SK-N-SH treated with all-trans-retinoic acid at 6 μM for 48 hours (cell line): Measurements from ENCODE around the gene RNF17.

Source experiments
- ATAC-seq: fragments of 200-7000 bp; cut with Tn5 transposase; 3 replicates; pipeline ENCODE4 v1.9.1; 2020; ENCODE audit warnings: mild to moderate bottlenecking, moderate library complexity
- ARNTL ChIP-seq: fragments of 450-650 bp; formaldehyde crosslinking; IDR thresholded peaks from 2 replicates; pipeline ENCODE4 v1.5.0; 2020; ENCODE audit warnings: low read depth, mild to moderate bottlenecking, moderate library complexity, borderline replicate concordance
- BACH2 ChIP-seq: fragments of 250-450 bp; sonication (Bioruptor Pico); IDR thresholded peaks from 2 replicates; pipeline ENCODE4 v1.9.0; 2021; ENCODE audit warnings: mild to moderate bottlenecking, borderline replicate concordance
- CREB5 ChIP-seq: fragments of 250-450 bp; sonication (Bioruptor Pico); IDR thresholded peaks from 2 replicates; pipeline ENCODE4 v1.5.1; 2020; ENCODE audit warnings: low read depth, mild to moderate bottlenecking, moderate library complexity
- CSDC2 ChIP-seq: fragments of 250-450 bp; sonication (Bioruptor Pico); IDR thresholded peaks from 2 replicates; pipeline ENCODE4 v1.5.0; 2020; ENCODE audit warnings: mild to moderate bottlenecking, moderate library complexity
- CSRNP3 ChIP-seq: fragments of 250-450 bp; sonication (Bioruptor Pico); IDR thresholded peaks from 2 replicates; pipeline ENCODE4 v1.5.1; 2021; ENCODE audit warnings: mild to moderate bottlenecking, moderate library complexity
- ESRRG ChIP-seq: fragments of 250-450 bp; sonication (Bioruptor Pico); IDR thresholded peaks from 2 replicates; pipeline ENCODE4 v1.6.1; 2021; ENCODE audit warnings: mild to moderate bottlenecking
- GLIS3 ChIP-seq: fragments of 250-450 bp; sonication (Bioruptor Pico); IDR thresholded peaks from 2 replicates; pipeline ENCODE4 v1.5.0; 2020; ENCODE audit warnings: mild to moderate bottlenecking, moderate library complexity
- ISL1 ChIP-seq: fragments of 250-450 bp; sonication (Bioruptor Pico); IDR thresholded peaks from 2 replicates; pipeline ENCODE4 v2.1.2; 2022; ENCODE audit warnings: mild to moderate bottlenecking, moderate library complexity
- OSR1 ChIP-seq: fragments of 250-450 bp; sonication (Bioruptor Pico); IDR thresholded peaks from 2 replicates; pipeline ENCODE4 v1.8.0; 2022; ENCODE audit warnings: moderate library complexity, mild to moderate bottlenecking, inconsistent platforms
- PATZ1 ChIP-seq: fragments of 250-450 bp; sonication (Bioruptor Pico); IDR thresholded peaks from 2 replicates; pipeline ENCODE4 v1.8.0; 2020; ENCODE audit warnings: mild to moderate bottlenecking, moderate library complexity, borderline replicate concordance
- PPARA ChIP-seq: fragments of 250-450 bp; sonication (Bioruptor Pico); IDR thresholded peaks from 2 replicates; pipeline ENCODE4 v1.5.0; 2020; ENCODE audit warnings: mild to moderate bottlenecking, borderline replicate concordance
- RARB ChIP-seq: fragments of 250-450 bp; sonication (Bioruptor Pico); IDR thresholded peaks from 2 replicates; pipeline ENCODE4 v1.8.0; 2021; ENCODE audit warnings: mild to moderate bottlenecking, moderate library complexity
- TOX ChIP-seq: fragments of 250-450 bp; sonication (Bioruptor Pico); IDR thresholded peaks from 2 replicates; pipeline ENCODE4 v1.8.0; 2021; ENCODE audit warnings: mild to moderate bottlenecking, moderate library complexity, borderline replicate concordance
- TSHZ2 ChIP-seq: fragments of 250-450 bp; sonication (Bioruptor Pico); IDR thresholded peaks from 2 replicates; pipeline ENCODE4 v1.5.0; 2020; ENCODE audit warnings: mild to moderate bottlenecking, moderate library complexity
- ZC3H10 ChIP-seq: fragments of 250-450 bp; sonication (Bioruptor Pico); IDR thresholded peaks from 2 replicates; pipeline ENCODE4 v1.5.1; 2021; ENCODE audit warnings: mild to moderate bottlenecking, moderate library complexity
- ZFP3 ChIP-seq: fragments of 250-450 bp; sonication (Bioruptor Pico); IDR thresholded peaks from 2 replicates; pipeline ENCODE4 v1.5.0; 2020; ENCODE audit warnings: mild to moderate bottlenecking, moderate library complexity
- ZNF565 ChIP-seq: fragments of 450-650 bp; formaldehyde crosslinking; conservative IDR thresholded peaks from 2 replicates; pipeline ENCODE4 v1.5.0; 2020; ENCODE audit warnings: low read depth, mild to moderate bottlenecking, moderate library complexity
- ZNF70 ChIP-seq: fragments of 450-650 bp; formaldehyde crosslinking; IDR thresholded peaks from 2 replicates; pipeline ENCODE4 v1.5.0; 2020; ENCODE audit warnings: mild to moderate bottlenecking, moderate library complexity
- ZNF8 ChIP-seq: fragments of 450-650 bp; formaldehyde crosslinking; IDR thresholded peaks from 2 replicates; pipeline ENCODE4 v1.5.0; 2020; ENCODE audit warnings: mild to moderate bottlenecking, moderate library complexity

Gene RNF17

GRCh38 chr13:24892829-24893228 lies 128.9 kb downstream of the RNF17 start (continued):
- TF ChIP-seq TSHZ2 (CRISPR knock-in tag) (no peak), ZC3H10 (no peak), ZNF70 (CRISPR knock-in tag) (no peak), ESRRG (CRISPR knock-in tag) (no peak), BACH2 (CRISPR knock-in tag) (no peak), ZNF8 (CRISPR knock-in tag) (no peak), PATZ1 (CRISPR knock-in tag) (no peak), RARB (CRISPR knock-in tag) (no peak), PPARA (CRISPR knock-in tag) (no peak), ZFP3 (CRISPR knock-in tag) (no peak)

- TF ChIP-seq PPARA (CRISPR knock-in tag) (no peak), CSDC2 (no peak), OSR1 (no peak), ZNF70 (CRISPR knock-in tag) (no peak), ISL1 (CRISPR knock-in tag) (no peak), GLIS3 (CRISPR knock-in tag) (no peak)
- no peak for ATAC-seq
These were observed 129.9 kb downstream of the RNF17 start for GRCh38 chr13:24893863-24894262.

- TF ChIP-seq ZNF8 (CRISPR knock-in tag) (no peak), CREB5 (no peak)
- no peak for ATAC-seq
These were observed 130.5 kb downstream of the RNF17 start for GRCh38 chr13:24894277-24894971.

- ATAC-seq: no peak
- TF ChIP-seq ISL1 (CRISPR knock-in tag): no peak
- TF ChIP-seq ARNTL (CRISPR knock-in tag): no peak
These were observed 131.0 kb downstream of the RNF17 start for GRCh38 chr13:24894972-24895300.

- TF ChIP-seq CSRNP3 (no peak), ZNF565 (CRISPR knock-in tag) (no peak), ESRRG (CRISPR knock-in tag) (no peak), ARNTL (CRISPR knock-in tag) (no peak), CREB5 (no peak), OSR1 (no peak), ZFP3 (CRISPR knock-in tag) (no peak), TOX (CRISPR knock-in tag) (no peak), PATZ1 (CRISPR knock-in tag) (no peak), CSDC2 (no peak), ZNF8 (CRISPR knock-in tag) (no peak), RARB (CRISPR knock-in tag) (no peak)
- no peak for ATAC-seq
These were observed 132.1 kb downstream of the RNF17 start for GRCh38 chr13:24896061-24896460.
